NCI-H226 (cell line): ENCODE data around the gene CDK11B.
A peak's percentile ranks its signal among the peaks of the same experiment; 100 is the strongest.

ENCODE experiments used
- DNase-seq: peaks from one replicate; pipeline ENCODE4 v3.0.0-alpha.2; 2015

CDK11B gene

GRCh38 chr1:1626207-1627141, 32.3 kb downstream of the CDK11B start:
- DNase-seq: no peak

- DNase-seq: no peak
Measured at GRCh38 chr1:1625824-1626206, 33.0 kb downstream of the CDK11B start.

GRCh38 chr1:1625404-1625775, 33.4 kb downstream of the CDK11B start:
- no peak for DNase-seq

- DNase-seq: no peak
Measured at GRCh38 chr1:1624443-1625403, 34.1 kb downstream of the CDK11B start.

GRCh38 chr1:1623631-1624442, 35.0 kb downstream of the CDK11B start:
- DNase-seq: no peak

GRCh38 chr1:1623181-1623630, 35.6 kb downstream of the CDK11B start:
- DNase-seq: no peak

- no peak for DNase-seq
Measured at GRCh38 chr1:1622788-1623094, 36.1 kb downstream of the CDK11B start.

GRCh38 chr1:1622010-1622787, 36.6 kb downstream of the CDK11B start:
- no peak for DNase-seq

GRCh38 chr1:1621173-1622009, 37.4 kb downstream of the CDK11B start:
- DNase-seq: no peak

GRCh38 chr1:1620433-1621139, 38.2 kb downstream of the CDK11B start:
- no peak for DNase-seq

GRCh38 chr1:1619917-1620361, 38.9 kb downstream of the CDK11B start:
- no peak for DNase-seq

GRCh38 chr1:1618396-1619068, 40.3 kb downstream of the CDK11B start:
- no peak for DNase-seq

GRCh38 chr1:1617925-1618324, 40.9 kb downstream of the CDK11B start:
- no peak for DNase-seq

GRCh38 chr1:1617516-1617915, 41.3 kb downstream of the CDK11B start:
- DNase-seq: no peak

- no peak for DNase-seq
Measured at GRCh38 chr1:1616838-1617237, 42.0 kb downstream of the CDK11B start.

- DNase-seq: no peak
Measured at GRCh38 chr1:1616045-1616790, 42.6 kb downstream of the CDK11B start.

GRCh38 chr1:1615256-1616044, 43.4 kb downstream of the CDK11B start, which contains the start of gene MIB2:
TSS of gene MIB2 (plus strand) at chr1:1615500. CDS start at chr1:1623453, 7,953 bp downstream.
- peak; percentile 91 for DNase-seq

GRCh38 chr1:1614954-1615255, 43.9 kb downstream of the CDK11B start:
- no peak for DNase-seq
